Astrocyte of the spinal cord (primary cell): ENCODE results near the gene KRT9.

ENCODE experiments used
- DNase-seq: peaks from one replicate; pipeline ENCODE4 v3.0.0; 2011; ENCODE audit warnings: low read depth, low spot score
- H3K4me3 ChIP-seq: 2 replicates; pipeline ENCODE4 v1.5.1; 2011; ENCODE audit warnings: low read depth, mild to moderate bottlenecking, low read length, moderate library complexity
- in situ Hi-C: cut with HindIII; loops from 2 replicates; pipeline ENCODE4 v1.10.0; 2017; ENCODE audit warnings: low sequenced_read_pairs
- TF ChIP-seq, protein P1 (sequence below): IDR thresholded peaks from 2 replicates; pipeline ENCODE4 v1.5.1; 2012; ENCODE audit warnings: low read depth, mild to moderate bottlenecking, low read length, inconsistent platforms

KRT9 gene

GRCh38 chr17:41520821-41521521, 50.9 kb downstream of the KRT9 start:
- H3K4me3 ChIP-seq, result no peak overlapping the region

DNA sequence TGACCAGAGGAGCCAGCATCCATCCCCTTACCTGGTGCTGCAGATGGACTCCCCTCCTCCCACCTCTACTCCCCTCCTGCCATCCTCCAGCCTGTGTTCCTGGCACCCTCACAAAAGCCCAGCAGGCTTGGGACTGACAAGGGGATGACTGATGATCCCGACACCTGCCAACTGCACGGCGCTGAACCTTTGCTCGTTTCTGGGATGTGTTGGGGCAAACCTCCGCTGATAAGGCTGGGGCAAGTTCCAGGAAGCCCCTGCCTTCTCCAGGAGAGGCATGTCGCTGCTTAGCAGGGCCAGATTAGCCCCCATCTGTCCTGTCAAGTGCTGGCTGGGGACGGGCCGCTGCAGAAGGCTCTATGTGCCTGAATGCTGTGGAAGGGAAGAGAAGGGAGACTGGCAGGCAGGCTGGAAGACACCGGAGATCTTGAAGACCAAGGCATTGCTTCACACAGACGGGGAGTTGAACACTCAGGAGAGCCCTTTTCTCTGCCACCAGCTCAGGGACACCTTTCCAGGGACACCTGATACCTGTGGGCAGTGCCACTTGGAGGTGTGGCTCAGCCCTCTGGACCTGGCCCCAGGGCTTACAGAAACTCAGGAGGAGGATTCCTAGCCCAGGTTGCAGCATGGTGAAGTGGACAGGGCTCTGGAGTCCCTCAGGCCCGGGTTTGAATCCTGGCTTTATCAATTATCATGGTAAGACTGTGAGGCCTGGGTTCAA, 52.2 kb downstream of the KRT9 start:
- DNase-seq, result no peak
- H3K4me3 ChIP-seq, result no peak overlapping the region
- TF ChIP-seq, protein P1, sequence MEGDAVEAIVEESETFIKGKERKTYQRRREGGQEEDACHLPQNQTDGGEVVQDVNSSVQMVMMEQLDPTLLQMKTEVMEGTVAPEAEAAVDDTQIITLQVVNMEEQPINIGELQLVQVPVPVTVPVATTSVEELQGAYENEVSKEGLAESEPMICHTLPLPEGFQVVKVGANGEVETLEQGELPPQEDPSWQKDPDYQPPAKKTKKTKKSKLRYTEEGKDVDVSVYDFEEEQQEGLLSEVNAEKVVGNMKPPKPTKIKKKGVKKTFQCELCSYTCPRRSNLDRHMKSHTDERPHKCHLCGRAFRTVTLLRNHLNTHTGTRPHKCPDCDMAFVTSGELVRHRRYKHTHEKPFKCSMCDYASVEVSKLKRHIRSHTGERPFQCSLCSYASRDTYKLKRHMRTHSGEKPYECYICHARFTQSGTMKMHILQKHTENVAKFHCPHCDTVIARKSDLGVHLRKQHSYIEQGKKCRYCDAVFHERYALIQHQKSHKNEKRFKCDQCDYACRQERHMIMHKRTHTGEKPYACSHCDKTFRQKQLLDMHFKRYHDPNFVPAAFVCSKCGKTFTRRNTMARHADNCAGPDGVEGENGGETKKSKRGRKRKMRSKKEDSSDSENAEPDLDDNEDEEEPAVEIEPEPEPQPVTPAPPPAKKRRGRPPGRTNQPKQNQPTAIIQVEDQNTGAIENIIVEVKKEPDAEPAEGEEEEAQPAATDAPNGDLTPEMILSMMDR, result no peak
- in situ Hi-C loops, result no loop called here

More at GRCh38 chr17:41520821-41521521, 50.9 kb downstream of the KRT9 start:
- DNase-seq, result no peak
- in situ Hi-C loops, result no loop called here
- TF ChIP-seq, protein P1, result no peak

DNA sequence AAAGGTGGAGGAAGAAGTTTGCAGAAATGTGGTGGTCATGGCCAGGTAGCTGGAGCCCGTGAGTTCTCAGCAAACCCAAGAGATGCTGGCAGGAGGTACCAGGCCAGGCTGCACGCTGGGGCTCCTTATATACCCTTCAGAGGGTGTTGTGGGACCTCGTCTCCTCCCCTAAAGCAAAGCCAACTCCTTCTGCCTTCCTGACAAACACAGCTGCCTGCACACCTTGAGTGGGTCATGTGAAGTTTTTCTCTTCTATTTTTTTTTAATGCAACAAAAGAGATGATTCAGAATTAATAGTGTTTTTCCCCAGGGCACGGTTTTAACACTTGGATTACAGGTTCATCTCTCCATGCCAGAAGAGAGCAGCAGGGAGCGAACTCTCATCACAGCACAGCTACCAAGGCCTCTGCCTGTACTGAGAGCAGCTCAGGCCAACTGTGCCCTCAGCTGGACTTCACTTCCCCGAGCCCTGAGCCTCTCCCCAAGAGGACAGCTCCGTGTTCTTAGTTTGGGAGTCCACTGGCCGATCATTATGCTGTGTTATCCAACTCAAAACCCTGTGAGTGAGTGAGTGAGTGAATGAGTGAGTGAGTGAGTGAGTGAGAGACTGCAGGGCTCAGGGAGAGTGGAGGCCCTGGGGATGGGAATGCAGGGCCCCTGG, 52.9 kb downstream of the KRT9 start, which contains the start of gene KRT15:
Gene KRT15 (minus strand): TSS at position 102 of the 661 bp plus-strand sequence. CDS start 63 bp downstream, at position 39.
- no peak for DNase-seq
- TF ChIP-seq, protein P1, result no peak
- H3K4me3 ChIP-seq, result no peak within 1 kb of the TSS
- in situ Hi-C loops, result no loop called here

GRCh38 chr17:41518031-41518430, 53.8 kb downstream of the KRT9 start:
- no peak overlapping the region for H3K4me3 ChIP-seq
- in situ Hi-C loops, result no loop called here
- DNase-seq, result no peak
- TF ChIP-seq, protein P1, result no peak

- in situ Hi-C loops, result no loop called here
- DNase-seq, result no peak
- TF ChIP-seq, protein P1, result no peak
- no peak overlapping the region for H3K4me3 ChIP-seq
Observed at GRCh38 chr17:41516830-41517283, 55.0 kb downstream of the KRT9 start.

DNA sequence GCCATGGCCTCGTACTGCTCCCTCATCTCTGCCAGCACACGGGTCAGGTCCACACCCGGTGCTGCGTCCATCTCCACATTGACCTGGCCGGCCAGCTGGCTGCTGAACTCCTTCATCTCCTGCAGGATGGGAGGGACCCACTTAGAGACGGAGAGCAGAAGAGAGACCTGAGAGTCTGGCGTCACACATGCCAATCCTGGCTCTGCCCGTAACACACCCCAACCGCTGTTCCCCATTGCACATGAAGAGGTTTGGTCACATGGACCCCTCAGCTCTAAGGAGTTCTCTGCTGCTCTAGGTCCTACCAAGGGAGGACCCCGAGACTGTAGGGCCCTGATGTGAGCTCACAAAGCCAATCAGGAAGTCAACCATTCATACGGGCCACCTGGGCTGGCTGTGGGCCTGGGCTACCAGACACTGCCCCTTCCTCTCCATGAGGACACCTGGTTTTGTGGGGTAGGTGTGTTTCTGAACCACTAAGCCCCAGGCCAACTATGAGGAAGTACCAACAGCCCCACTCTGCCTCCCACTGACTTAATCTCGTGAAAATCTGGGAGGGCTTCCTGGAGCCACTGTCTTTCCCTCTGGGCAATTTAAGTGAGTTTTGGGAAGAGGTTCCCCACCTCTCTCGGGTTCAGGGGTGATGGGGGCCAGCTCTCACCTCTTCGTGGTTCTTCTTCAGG, 55.6 kb downstream of the KRT9 start:
- H3K4me3 ChIP-seq, result no peak overlapping the region
- TF ChIP-seq, protein P1, result no peak
- no peak for DNase-seq
- in situ Hi-C loops, result no loop called here
